ENCODE data around the gene SLC38A10.

SLC38A10 gene

DNA sequence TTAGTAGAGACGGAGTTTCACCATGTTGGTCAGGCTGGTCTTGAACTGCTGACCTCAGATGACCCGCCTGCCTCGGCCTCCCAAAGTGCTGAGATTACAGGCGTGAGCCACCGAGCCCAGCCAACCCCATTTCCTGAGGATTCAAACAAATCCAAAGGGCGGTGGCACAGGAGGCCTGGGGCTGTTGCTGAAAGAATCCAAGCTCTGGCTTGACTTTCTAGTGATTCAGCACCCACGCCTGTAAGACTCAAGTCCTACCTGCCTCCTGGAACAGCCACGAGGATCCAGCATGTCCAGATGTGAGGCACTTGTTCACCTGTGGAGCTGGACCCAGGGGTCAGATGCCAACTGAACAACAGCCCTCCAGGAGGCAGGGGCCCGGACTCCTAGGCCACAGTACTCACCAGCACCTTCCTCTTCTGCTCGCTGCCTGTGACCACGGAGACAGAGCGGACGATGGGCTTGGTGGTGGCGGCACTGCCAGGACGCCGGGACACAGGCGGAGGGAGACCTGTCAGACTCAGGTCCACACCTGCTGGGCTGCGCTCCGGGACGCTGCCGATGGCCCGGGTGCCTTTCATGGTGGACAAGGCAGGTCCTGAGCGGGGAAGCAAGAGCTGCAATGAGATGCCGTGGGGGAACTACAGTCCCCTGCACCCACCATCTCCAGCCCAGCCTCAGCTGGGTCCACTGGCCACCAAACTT is 75.5 kb downstream of the SLC38A10 start:
- no peak overlapping the region for H3K27ac ChIP-seq
- no peak for TF ChIP-seq ZFX (IDR thresholded peaks at IDR 0.05)
- no peak for TF ChIP-seq CTCF (conservative IDR thresholded peaks at IDR 0.05)

GRCh38 chr17:81218991-81219390 is 76.1 kb downstream of the SLC38A10 start:
- no peak overlapping the region for H3K27ac ChIP-seq
- no peak for TF ChIP-seq CTCF (conservative IDR thresholded peaks at IDR 0.05)
- TF ChIP-seq ZFX (IDR thresholded peaks at IDR 0.05): no peak

GRCh38 chr17:81218459-81218858 is 76.6 kb downstream of the SLC38A10 start:
- TF ChIP-seq ZFX (IDR thresholded peaks at IDR 0.05) (no peak), CTCF (conservative IDR thresholded peaks at IDR 0.05) (no peak)
- H3K27ac ChIP-seq: no peak overlapping the region

DNA sequence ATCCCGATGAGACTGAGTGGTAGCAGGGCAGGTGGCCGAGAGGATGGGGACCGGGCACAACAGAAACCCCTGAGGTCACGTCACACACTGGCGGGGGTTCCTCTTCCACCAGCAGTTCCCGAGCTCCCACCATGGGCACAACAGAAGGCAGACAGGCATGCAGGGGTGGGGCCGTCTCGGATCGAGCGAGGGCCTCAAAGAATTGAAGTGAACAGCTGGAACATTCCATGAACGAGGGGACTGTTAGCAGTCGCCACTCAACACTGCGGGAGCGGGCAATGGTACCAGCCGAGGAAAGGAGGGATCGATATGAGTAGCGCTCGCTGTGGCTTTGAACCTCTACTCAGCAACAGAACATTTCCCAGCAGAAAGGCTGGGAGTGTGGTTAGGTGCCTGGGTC is 77.6 kb downstream of the SLC38A10 start:
- H3K27ac ChIP-seq: no peak overlapping the region
- no peak for TF ChIP-seq CTCF (conservative IDR thresholded peaks at IDR 0.05)

GRCh38 chr17:81213978-81214377 is 81.1 kb downstream of the SLC38A10 start:
- TF ChIP-seq CTCF (conservative IDR thresholded peaks at IDR 0.05) (no peak), ZFX (IDR thresholded peaks at IDR 0.05) (no peak)
- no peak overlapping the region for H3K27ac ChIP-seq

- no peak overlapping the region for H3K27ac ChIP-seq
- TF ChIP-seq CTCF (conservative IDR thresholded peaks at IDR 0.05): no peak
- no peak for TF ChIP-seq ZFX (IDR thresholded peaks at IDR 0.05)
Observed at GRCh38 chr17:81212365-81212764, 82.7 kb downstream of the SLC38A10 start.

DNA sequence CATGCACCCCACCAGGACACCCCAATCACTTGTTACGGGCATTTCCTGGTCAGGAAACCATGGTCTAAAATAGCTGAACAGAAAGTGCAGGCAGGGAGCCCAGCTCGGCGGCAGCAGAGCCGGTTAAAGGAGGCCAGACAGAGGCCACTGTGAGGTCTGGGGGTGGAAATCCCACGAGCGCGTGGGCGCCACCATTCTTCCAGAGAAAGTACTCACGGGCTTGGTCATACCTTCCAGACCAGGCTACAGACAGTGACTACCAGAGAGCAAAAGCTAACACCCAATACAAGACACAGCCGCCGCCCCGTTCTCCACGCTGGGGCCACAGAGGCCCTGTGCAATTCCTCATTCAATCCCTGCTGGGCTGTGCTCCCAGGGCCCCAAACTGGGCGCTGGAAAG is 84.2 kb downstream of the SLC38A10 start:
- no peak overlapping the region for H3K27ac ChIP-seq
- TF ChIP-seq ZFX (IDR thresholded peaks at IDR 0.05) (no peak), CTCF (conservative IDR thresholded peaks at IDR 0.05) (no peak)

Data from C4-2B (cell line).